AG08395 (cell line): ENCODE results near the gene KCNJ8.
A peak's percentile ranks its signal among the peaks of the same experiment; 100 is the strongest.
"Not testable (repeated sequence)": the region's sequence is repeated elsewhere in the genome, so short reads cannot be mapped to it uniquely, and the experiment has no call there.

ENCODE experiments used
- DNase-seq: peaks from one replicate; pipeline ENCODE4 v3.0.0; 2012; ENCODE audit warnings: mixed read lengths, low spot score

KCNJ8 gene

DNA sequence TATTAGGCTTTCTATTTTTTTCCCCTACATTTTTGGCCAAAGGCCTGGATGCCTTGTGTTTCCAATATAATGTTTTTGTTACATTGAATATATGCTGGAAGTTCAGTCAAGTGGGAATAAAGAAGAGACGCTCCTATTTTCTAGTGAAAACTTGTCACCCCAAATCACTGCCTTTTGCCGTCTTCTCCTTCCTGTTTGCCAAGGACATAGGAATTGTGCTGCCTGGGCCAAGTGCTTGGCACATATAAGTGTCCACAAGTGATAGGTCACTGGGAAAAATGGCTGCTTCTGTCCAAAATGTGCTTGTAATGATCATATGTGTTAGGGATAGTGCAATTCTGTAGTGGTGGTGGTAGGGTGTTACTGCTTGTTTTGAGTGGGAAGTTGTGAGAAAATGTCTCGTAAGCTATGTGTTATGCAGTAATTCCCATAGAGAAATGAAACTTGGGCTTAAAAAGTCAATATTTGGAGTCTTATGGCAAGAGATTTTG is 11.6 kb upstream of the KCNJ8 start:
- DNase-seq: no peak

- not testable (repeated sequence) for DNase-seq
Observed at GRCh38 chr12:21782723-21783122, 8.2 kb upstream of the KCNJ8 start.

DNA sequence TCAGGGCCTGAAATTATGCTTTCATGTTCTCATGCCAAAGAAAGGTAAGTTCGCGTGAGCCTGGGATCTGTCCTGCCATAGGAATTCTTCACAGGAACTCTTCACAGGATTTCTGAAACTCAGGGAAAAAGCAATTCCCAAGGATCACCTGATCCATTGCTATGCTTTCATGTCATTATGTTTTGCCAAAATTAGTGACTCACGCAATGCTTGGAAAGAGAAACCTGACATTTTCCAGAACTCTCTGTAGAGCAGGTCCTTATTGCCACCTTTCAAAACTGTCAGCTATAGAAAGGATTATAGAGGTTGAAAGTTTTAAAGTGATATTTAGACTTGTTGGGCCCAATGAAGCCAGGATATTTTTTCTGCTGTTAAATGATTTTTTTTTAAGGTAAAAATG is 6.3 kb upstream of the KCNJ8 start:
- DNase-seq: no peak

GRCh38 chr12:21776175-21776574 is 1.7 kb upstream of the KCNJ8 start:
- no peak for DNase-seq

- DNase-seq: no peak
Observed at GRCh38 chr12:21775133-21775820, 771 bp upstream of the KCNJ8 start.

DNA sequence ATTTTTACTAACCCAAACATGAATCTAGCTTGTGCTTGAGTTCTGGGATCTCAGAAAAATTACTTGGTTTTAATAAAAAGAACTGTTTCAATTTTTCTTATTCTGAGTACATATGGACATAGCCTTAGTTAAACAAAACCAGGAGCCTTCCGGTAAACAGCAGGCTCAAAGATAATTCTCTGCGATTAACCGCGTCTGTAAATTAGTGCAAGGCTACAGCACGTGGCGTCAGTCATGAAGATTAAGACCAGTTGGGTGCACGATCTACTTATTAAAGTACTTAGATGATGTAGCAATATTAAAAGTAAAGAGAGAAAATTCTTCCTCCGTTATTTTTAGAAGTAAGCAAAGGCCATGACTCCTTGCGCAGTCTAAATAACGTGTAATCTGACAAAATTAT is 700 bp downstream of the KCNJ8 start:
- no peak for DNase-seq

DNA sequence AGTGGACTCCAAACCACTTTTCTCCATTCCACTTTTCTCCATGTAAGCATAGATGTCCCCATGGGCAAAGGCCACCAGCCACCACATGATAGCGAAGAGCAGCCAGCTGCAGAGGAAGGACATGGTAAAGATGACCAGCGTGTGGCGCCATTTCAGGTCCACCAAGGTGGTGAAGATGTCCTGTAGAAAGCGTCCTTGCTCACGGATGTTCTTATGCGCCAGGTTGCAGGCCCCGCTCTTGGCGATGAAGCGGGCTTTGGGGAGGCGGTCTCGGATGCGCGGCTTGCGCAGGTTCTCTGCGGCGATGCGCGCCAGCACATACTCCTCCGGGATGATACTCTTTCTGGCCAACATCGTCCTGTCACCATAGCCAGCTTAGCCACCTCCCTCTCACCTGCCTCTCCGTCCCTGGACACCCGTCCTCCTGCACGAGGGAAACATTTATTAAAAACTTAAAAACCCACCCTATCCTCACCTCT is 1.2 kb downstream of the KCNJ8 start:
- no peak for DNase-seq

- peak; percentile 10 for DNase-seq
Observed at GRCh38 chr12:21771311-21771710, 3.2 kb downstream of the KCNJ8 start.

DNA sequence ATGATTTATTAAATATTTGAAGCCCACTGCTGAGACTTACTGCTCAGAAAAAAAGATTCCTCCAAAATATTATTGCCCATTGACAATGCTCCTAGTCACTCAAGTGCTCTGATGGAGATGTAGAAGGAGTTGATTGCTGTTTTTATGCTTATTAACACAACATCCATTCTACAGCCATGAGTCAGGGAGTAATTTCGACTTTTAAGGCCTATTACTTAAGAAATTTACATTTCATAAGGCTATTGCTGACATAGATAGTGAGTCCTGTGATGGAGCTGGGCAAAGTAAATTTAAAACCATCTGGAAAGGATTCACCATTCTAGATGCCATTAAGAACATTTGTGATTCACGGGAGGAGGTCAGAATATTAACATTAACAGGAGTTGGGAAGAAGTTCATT is 5.2 kb downstream of the KCNJ8 start:
- no peak for DNase-seq

- no peak for DNase-seq
Observed at GRCh38 chr12:21766403-21766802, 8.1 kb downstream of the KCNJ8 start.

DNA sequence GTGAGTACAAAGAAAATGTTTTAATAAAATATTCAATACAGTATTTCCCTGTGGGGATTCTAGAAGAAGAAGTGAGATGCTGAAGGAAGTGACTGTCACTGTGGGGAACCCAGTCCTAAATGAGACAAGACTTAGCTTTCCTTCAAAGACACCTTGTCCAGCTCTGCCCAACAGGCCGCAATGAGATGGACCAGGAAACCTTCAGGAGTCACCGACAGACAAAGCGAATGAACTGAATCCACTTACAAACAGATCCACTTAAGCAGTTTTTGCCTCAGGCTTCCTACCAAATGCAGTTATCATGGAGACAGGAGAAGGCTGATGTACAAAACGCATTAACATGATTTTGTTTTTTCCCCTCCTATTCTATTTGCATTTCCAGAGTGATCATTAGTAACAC is 9.6 kb downstream of the KCNJ8 start:
- DNase-seq: no peak

DNA sequence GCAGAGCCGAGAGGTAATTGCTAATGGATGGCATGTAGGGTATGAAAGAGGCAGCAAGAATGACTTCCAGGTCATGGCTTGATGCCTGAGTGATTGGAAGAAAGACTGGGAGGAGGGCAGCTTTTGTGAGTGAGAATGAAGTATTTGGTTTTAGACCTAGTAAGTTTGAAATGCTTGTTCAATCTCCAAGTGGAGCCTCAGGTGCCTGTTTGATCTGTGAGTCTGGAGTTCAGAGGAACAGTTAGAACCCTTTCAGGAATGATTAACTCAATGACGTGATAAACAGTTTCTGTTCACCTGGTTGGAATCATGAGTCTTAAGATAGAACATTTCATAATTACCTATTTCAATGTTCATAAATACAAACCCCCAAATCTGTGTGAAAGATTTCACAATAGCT is 10.4 kb downstream of the KCNJ8 start:
- no peak for DNase-seq

GRCh38 chr12:21763531-21763930 is 11.0 kb downstream of the KCNJ8 start:
- no peak for DNase-seq

- DNase-seq: no peak
Observed at GRCh38 chr12:21759737-21760136, 14.8 kb downstream of the KCNJ8 start.

DNA sequence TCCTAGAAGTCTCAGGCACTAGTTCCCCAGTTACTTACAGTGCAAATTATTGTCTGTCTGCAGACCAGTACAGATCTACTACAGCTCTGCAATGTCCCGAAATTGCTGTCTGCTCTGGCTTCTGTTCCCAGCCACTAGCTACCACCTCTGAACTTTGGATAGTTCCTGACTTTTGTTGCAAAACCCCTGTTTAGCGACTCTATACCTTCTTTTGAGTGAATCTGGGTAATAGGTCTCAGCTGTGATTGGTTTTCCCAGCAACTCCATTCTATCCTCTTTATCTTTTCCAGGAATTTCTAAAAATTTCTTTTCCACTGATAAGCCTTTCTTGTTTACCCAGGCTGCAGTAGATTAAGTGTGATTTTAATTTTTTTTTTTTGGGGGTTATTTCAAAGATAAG is 16.8 kb downstream of the KCNJ8 start:
- DNase-seq: no peak

DNA sequence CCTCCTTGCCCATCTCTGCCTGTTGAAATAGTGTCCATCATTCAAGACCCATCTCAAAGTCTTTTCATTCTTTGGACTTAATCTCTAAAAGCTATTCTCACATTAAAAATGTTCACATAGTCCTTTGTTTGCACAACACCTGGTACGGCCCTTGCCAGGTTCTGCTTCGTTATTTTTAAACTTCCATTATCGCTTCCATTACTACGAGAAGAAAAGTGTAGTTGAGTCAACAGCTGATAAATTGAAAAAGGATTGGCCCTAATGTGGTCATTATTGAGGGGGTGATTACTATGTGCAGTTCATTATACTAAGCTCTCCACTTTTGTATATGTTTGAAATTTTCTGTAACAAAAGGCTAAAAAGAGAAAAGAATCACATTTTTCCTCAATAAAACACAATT is 17.8 kb downstream of the KCNJ8 start:
- DNase-seq: no peak

- DNase-seq: no peak
Observed at GRCh38 chr12:21751517-21751916, 23.0 kb downstream of the KCNJ8 start.

- no peak for DNase-seq
Observed at GRCh38 chr12:21745258-21745657, 29.2 kb downstream of the KCNJ8 start.

DNA sequence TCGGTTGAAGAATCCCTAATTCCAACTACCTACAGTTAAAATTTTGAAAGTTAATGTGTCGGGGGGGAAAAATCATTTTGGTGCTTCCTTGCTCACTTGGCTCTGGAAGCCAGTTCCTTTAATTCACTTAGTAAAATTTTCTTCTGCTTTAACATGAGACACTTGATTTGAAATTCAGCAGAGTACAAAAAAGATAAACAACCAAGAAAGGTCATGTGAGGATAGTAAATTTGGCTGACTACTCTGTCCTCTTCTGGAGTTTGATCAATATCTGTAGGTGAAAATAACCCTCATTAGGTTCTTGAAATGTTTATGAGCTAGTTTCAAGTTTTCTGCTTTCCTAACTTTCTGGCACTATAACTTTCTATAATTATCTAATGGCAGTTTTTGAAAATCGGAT is 43.4 kb downstream of the KCNJ8 start:
- no peak for DNase-seq

DNA sequence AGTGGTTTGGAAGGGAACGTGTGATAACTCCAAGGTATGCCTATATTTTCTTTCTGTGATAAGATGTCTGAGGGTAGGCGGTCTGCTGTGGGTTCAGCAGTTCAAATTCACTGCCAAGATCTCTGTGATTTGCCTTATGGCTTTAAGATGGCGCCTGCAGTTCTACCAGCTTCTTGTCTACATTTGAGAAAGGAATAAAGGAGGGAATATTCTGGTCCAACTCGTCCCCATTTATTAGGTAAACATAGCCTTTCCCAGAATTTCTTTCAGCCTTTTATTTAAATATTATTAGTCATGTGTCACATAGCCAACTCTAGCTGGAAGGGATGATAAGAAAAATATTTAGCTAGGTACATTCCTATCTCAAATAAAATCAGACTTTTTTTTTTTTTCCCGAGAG is 48.8 kb downstream of the KCNJ8 start:
- no peak for DNase-seq

DNA sequence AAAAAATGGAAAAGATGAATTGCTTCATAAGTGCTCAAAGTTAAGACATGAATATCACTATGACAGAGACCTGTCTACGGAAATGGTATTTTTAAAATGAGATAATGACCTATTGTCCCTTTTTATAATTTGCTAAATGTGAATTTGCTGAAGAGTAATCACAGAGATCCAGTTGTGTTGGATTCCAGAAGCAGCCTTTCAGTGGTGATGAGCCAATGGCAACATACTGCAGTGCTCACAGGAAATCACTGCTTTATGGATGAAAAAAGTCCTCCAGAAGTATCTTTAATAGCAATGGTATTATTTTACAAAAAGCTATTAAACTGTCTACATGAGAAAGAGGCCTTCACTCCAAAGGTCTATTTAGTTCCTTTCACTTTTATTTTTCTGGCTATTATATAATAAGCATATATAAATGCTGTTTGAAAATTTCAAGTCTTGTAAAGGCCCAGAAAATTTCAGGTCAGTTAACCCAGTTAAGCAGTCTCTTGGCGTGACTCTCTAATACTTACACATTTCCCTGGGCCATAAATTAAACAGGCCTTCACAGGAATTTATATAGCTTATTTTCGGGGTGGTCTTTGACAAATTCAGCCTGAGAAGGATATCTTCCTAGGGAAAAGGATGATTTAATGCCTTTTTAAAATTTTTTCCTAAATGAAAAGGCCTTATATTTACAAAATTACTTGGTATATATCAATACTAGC is 55.4 kb downstream of the KCNJ8 start:
- no peak for DNase-seq

GRCh38 chr12:21718403-21718802 is 56.1 kb downstream of the KCNJ8 start:
- no peak for DNase-seq

DNA sequence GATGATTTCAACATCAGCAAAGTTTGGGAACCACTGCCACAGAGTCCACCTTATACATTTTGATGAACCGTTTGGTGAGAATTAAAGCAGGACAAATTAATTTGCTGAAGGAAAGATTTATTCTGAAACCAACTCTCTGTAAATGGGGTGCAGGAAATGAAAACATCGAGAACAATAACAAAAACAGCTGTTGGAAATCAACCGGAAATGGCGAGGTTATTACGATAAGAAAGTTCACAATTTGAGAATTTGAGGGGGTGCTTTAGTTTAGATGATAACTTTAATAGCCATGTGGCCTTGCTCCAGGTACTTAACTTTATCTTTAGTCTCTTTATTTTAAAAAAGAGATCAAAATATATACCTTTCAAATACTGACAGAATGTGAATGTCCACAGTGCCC is 56.7 kb downstream of the KCNJ8 start:
- no peak for DNase-seq

DNA sequence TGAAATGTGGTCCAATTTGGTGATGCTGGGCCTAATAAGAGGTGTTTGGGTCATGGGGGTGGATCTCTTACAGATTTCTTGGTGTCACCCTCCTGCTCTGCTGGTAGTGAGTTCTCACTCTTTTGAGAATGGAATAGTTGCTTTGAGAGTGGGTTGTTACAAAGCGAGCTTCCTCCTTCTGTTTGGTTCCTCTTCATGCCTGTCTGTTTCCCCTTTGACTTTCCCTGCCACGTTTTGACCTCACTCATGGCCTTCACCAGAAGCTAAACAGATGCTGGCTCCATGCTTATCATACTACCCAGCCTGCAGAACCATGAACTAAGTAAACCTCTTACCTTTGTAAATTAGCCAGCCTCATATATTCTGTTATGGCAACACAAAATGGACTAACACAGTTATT is 59.1 kb downstream of the KCNJ8 start:
- no peak for DNase-seq
